HEK293 (cell line): ENCODE results near the gene SNX21.

Experiments used
- KLF10 ChIP-seq: fragments of 450-650 bp; IDR thresholded peaks from 2 replicates; pipeline ENCODE4 v1.5.1; 2018; ENCODE audit warnings: missing biosample characterization, mild to moderate bottlenecking, missing genetic modification characterization
- TRIM28 ChIP-seq: IDR thresholded peaks from 2 replicates; pipeline ENCODE4 v1.6.1; 2011; ENCODE audit warnings: low read length, control low read depth, borderline replicate concordance
- ZEB2 ChIP-seq: fragments of 450-650 bp; formaldehyde crosslinking; IDR thresholded peaks from 2 replicates; pipeline ENCODE4 v1.5.1; 2016; ENCODE audit warnings: missing biosample characterization, missing genetic modification characterization
- ZNF19 ChIP-seq: fragments of 450-650 bp; formaldehyde crosslinking; IDR thresholded peaks from 2 replicates; pipeline ENCODE4; 2016; ENCODE audit warnings: missing biosample characterization, missing genetic modification characterization, low read depth
- TF ChIP-seq, protein P1 (sequence below): fragments of 450-650 bp; formaldehyde crosslinking; IDR thresholded peaks from 2 replicates; pipeline ENCODE4 v1.5.1; 2016; ENCODE audit warnings: missing biosample characterization, missing genetic modification characterization

DNA sequence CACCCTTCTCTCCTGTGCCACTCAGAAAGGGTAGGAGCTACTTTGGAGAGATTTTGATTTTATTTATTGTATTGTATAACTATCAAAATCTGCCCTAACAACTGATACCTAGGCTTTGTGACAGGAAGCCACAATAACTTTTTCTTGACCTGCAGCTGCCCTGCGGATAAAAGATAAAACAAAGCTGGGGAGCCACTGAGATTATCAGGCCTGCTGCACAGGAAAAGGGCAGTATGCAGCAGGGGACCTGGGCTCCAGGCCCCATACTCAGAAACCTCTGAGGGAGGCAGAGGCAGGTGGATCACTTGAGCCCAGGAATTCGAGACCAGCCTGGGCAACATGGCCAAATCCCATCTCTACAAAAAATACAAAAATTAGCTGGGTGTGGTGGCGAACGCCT, 980 bp upstream of the SNX21 start:
- TF ChIP-seq ZEB2 (tag by site-specific recombination) = no peak
- TF ChIP-seq, protein P1, sequence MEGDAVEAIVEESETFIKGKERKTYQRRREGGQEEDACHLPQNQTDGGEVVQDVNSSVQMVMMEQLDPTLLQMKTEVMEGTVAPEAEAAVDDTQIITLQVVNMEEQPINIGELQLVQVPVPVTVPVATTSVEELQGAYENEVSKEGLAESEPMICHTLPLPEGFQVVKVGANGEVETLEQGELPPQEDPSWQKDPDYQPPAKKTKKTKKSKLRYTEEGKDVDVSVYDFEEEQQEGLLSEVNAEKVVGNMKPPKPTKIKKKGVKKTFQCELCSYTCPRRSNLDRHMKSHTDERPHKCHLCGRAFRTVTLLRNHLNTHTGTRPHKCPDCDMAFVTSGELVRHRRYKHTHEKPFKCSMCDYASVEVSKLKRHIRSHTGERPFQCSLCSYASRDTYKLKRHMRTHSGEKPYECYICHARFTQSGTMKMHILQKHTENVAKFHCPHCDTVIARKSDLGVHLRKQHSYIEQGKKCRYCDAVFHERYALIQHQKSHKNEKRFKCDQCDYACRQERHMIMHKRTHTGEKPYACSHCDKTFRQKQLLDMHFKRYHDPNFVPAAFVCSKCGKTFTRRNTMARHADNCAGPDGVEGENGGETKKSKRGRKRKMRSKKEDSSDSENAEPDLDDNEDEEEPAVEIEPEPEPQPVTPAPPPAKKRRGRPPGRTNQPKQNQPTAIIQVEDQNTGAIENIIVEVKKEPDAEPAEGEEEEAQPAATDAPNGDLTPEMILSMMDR (tag by site-specific recombination) = no peak
- TF ChIP-seq ZNF19 = no peak
- TF ChIP-seq KLF10 (tag by site-specific recombination) = no peak
- TF ChIP-seq TRIM28 = no peak
